Parathyroid adenoma (tissue), 2 donors: Measurements from ENCODE around the gene TAF1B.
A peak's percentile ranks its signal among the peaks of the same experiment; 100 is the strongest.

Experiments used
- H2AFZ ChIP-seq: fragments of 300-600 bp; sonication (generic); one replicate; pipeline ENCODE4 v1.7.0; 2017; ENCODE audit warnings: antibody characterized with exemption, mild to moderate bottlenecking
- H3K27ac ChIP-seq: fragments of 300-600 bp; sonication (generic); one replicate; pipeline ENCODE4 v1.7.0; 2017
- H3K27me3 ChIP-seq: fragments of 300-600 bp; sonication (generic); one replicate; pipeline ENCODE4 v1.7.0; 2017; ENCODE audit warnings: low read length; ENCODE audit not compliant: control insufficient read depth, insufficient read depth
- H3K36me3 ChIP-seq: fragments of 300-600 bp; sonication (generic); one replicate; pipeline ENCODE4 v1.7.0; 2017; ENCODE audit warnings: low read length; ENCODE audit not compliant: control insufficient read depth, insufficient read depth
- H3K4me1 ChIP-seq: fragments of 300-600 bp; sonication (generic); one replicate; pipeline ENCODE4 v1.7.0; 2017; ENCODE audit warnings: control low read depth
- H3K4me2 ChIP-seq: fragments of 300-600 bp; sonication (generic); one replicate; pipeline ENCODE4 v1.7.0; 2017; ENCODE audit warnings: low read length
- H3K4me3 ChIP-seq: fragments of 300-600 bp; sonication (generic); one replicate; pipeline ENCODE4 v1.7.0; 2017; ENCODE audit warnings: low read depth, low read length
- H3K79me2 ChIP-seq: fragments of 300-600 bp; sonication (generic); one replicate; pipeline ENCODE4 v1.7.0; 2017; ENCODE audit warnings: control low read depth
- H3K9ac ChIP-seq: fragments of 300-600 bp; sonication (generic); one replicate; pipeline ENCODE4 v1.7.0; 2017; ENCODE audit warnings: mild to moderate bottlenecking
- H3K9me3 ChIP-seq: fragments of 300-600 bp; sonication (generic); one replicate; pipeline ENCODE4 v1.7.0; 2017; ENCODE audit warnings: low read length; ENCODE audit not compliant: control insufficient read depth
- TF ChIP-seq, protein P1 (sequence below): fragments of 300-600 bp; sonication (generic); IDR thresholded peaks from one replicate; pipeline ENCODE4 v1.7.0; 2017; ENCODE audit warnings: antibody characterized with exemption, mild to moderate bottlenecking
- donor health status: primary hyperparathyroidism.

TAF1B gene

DNA sequence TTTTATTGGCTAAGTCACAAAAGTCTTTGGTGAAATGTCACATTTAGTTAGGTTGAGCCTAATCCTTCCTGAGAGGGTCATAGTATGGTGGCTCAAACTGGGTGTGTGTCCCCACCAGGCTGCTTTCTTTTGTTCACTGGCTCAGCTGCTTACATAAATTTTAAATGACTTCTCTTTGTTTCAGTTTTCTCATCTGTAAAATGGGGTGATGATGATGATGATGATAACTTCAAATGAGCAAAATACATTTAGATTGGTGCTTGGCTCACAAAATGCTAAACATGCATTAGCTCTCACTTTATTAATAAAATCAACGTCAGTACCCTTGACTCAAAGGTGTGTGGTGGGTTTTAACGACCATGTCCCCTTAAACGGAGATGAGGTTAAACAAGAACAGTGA lies 7.2 kb upstream of the TAF1B start:
- Histone ChIP-seq H3K27ac (no peak overlapping the region), H3K9me3 (no peaks in the 10 kb centered on the region)

DNA sequence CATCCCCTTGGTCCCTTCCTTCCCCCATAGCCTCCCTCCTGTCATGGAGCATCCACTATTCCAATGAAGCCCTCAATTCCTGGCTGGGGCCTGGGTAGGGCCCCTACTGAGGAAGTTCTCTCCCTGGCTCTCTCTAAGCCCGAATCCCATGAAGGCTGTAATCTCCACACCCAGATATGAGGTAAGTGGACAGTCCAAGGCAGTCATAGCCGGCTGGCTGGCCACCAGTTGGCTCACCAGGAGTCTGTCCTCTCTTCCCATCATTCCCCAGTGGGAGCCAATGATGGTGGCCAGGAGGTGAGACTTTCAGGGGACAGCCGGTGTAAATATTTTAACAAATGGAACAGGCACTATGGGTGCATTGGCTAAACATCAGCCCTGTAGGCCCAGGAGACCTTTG lies 6.8 kb upstream of the TAF1B start:
- Histone ChIP-seq H3K36me3 (no peaks in the 10 kb centered on the region), H2AFZ (no peak overlapping the region)
- TF ChIP-seq, protein P1, sequence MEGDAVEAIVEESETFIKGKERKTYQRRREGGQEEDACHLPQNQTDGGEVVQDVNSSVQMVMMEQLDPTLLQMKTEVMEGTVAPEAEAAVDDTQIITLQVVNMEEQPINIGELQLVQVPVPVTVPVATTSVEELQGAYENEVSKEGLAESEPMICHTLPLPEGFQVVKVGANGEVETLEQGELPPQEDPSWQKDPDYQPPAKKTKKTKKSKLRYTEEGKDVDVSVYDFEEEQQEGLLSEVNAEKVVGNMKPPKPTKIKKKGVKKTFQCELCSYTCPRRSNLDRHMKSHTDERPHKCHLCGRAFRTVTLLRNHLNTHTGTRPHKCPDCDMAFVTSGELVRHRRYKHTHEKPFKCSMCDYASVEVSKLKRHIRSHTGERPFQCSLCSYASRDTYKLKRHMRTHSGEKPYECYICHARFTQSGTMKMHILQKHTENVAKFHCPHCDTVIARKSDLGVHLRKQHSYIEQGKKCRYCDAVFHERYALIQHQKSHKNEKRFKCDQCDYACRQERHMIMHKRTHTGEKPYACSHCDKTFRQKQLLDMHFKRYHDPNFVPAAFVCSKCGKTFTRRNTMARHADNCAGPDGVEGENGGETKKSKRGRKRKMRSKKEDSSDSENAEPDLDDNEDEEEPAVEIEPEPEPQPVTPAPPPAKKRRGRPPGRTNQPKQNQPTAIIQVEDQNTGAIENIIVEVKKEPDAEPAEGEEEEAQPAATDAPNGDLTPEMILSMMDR, result no peak

More for the DNA sequence above, 7.2 kb upstream of the TAF1B start:
- Histone ChIP-seq H3K79me2 (no peaks in the 10 kb centered on the region), H2AFZ (no peak overlapping the region), H3K4me1 (peaks cover 6% of the 10 kb centered on the region), H3K9ac (no peak overlapping the region), H3K4me3 (no peak overlapping the region), H3K36me3 (no peaks in the 10 kb centered on the region), H3K4me2 (no peak overlapping the region), H3K27me3 (no peaks in the 10 kb centered on the region)
- TF ChIP-seq, protein P1, result no peak

DNA sequence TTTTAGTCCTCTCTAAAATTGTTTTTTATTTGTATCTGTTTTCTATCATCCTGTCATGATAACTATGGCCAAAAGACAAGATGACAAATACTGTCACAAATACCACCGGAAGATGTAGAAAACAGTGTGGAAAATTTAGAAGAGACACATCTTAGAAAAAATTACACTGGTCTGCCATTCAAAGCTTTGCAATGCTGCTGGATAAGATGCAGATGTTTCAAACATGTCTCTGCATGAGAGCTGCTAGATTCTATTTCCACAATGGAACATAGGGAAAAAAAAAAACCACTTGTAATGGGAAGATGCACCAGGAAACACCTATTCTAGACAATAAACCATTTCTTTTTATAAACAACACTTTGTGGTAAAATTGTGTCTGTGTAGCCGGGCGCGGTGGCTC lies 5.8 kb upstream of the TAF1B start:
- Histone ChIP-seq H3K36me3 (no peaks in the 10 kb centered on the region), H2AFZ (no peak overlapping the region), H3K27me3 (no peaks in the 10 kb centered on the region), H3K4me1 (no peaks in the 10 kb centered on the region), H3K79me2 (no peaks in the 10 kb centered on the region), H3K27ac (no peak overlapping the region), H3K9ac (no peak overlapping the region), H3K9me3 (no peaks in the 10 kb centered on the region), H3K4me3 (no peak overlapping the region), H3K4me2 (no peak overlapping the region)
- TF ChIP-seq, protein P1, result no peak

More for the DNA sequence above, 6.8 kb upstream of the TAF1B start:
- Histone ChIP-seq H3K4me2 (no peak overlapping the region), H3K9ac (no peak overlapping the region), H3K9me3 (no peaks in the 10 kb centered on the region), H3K4me3 (no peak overlapping the region), H3K27ac (no peak overlapping the region), H3K79me2 (no peaks in the 10 kb centered on the region), H3K27me3 (no peaks in the 10 kb centered on the region), H3K4me1 (peaks cover 1% of the 10 kb centered on the region)

DNA sequence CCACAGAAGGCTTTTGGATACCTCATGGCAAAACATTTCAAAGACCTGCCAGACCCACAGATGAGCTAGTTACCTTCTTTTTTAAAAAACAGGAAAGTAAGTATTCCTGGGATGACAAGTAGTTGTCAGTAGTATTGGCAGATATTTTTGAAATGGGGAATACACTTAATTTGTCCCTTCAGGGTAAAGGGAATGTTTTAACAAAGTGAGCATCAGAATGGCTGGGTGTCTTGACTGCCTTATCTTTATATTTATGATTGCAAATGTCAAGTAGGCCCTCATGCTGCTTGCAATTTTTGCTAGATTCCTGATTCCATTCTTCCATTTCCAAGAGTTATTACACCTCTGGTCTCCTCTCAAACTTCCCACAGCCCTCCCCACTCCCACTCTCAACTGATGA lies 4.9 kb upstream of the TAF1B start:
- Histone ChIP-seq H3K9me3 (no peaks in the 10 kb centered on the region), H3K27me3 (no peaks in the 10 kb centered on the region), H3K27ac (no peak overlapping the region), H3K79me2 (no peaks in the 10 kb centered on the region), H3K4me2 (no peak overlapping the region), H2AFZ (no peak overlapping the region), H3K4me1 (no peaks in the 10 kb centered on the region), H3K9ac (no peak overlapping the region), H3K4me3 (no peak overlapping the region), H3K36me3 (no peaks in the 10 kb centered on the region)
- TF ChIP-seq, protein P1, result no peak

DNA sequence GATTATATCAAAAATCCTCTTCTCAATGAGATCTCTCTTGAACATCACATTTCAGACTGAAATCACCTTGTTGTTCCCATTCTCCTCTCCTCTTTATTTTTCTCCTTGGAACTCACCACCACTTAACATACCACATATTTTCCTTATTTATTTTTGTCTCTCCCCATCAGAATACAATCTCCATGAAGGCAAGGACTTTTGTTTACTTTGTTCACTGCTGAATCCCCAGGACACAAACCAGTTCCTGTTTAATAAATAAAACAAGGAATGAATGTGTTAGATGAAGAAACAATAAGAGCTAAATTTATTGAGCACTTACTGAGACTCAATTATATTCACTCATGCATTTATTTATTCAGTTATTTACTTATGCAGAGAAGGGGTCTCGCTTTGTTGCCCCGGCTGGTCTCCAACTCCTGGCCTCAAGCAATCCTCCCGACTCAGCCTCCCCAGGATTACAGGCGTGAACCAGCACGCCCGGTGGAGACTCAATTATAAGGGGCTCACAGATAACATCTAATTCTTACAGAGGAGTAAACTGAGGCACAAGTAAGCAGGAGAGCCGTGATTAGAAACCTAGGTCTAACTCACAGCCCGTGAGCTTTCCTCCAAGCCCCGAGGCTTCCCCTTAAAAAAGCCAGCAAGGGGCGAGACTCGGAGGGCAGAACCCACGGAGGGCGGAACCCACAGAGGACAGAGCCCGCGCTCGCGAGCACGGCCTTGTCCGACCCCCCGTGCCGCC lies 616 bp upstream of the TAF1B start:
- Histone ChIP-seq H3K4me2 (peak overlapping the region; percentile 97), H3K9me3 (no peaks in the 10 kb centered on the region), H3K27me3 (no peaks in the 10 kb centered on the region), H3K27ac (peak overlapping the region; percentile 89), H3K36me3 (no peaks in the 10 kb centered on the region), H2AFZ (peak overlapping the region; percentile 90), H3K4me3 (peak overlapping the region; percentile 81), H3K79me2 (no peaks in the 10 kb centered on the region), H3K4me1 (peaks cover 3% of the 10 kb centered on the region), H3K9ac (no peak overlapping the region)
- TF ChIP-seq, protein P1, result no peak
